ENCODE results near the gene SIM1. TPM values are rescaled to one million over a fixed set of nuclear protein-coding genes. Genes with fewer than 3 reads are reported as not detected.

The SIM1 gene
- total RNA-seq, 1 donor from 2014 or later, result not detected

DNA sequence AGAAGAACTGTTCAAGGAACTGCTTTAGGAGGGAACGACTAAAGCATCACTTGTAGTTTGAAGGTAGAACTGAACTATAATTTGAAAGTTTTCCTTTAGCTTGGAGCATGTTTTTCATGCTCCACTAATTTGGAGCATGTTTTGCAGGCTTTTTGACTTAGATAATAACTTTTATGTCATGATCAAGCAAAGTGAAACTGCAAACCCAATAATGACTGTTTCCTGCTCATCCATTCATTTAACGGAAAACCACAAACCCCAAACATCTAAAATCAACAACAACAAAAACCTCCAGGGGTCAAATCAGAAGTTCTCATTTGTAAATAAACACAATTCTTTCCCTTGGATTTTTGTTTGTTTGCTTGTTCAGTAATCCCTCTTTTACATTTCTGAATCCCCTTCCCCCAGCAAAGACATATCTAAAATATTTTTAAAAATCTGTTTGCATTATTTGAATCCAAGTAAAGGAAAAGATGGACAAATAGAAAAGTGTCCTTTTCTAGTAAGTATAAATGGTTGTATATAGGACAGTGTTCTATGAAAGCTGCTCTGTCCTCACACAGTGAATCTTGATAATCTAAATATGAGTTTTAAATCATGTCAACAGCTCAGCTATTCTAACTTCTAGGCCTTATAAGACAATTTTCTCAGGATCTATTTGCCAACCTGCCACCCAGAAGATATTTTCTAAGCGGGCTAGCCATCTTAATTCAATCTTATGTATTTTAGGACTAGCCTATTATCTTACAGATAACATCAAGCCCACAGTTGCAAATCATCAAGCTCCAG, 2.6 kb downstream of the SIM1 start:
- TF ChIP-seq, protein P1, sequence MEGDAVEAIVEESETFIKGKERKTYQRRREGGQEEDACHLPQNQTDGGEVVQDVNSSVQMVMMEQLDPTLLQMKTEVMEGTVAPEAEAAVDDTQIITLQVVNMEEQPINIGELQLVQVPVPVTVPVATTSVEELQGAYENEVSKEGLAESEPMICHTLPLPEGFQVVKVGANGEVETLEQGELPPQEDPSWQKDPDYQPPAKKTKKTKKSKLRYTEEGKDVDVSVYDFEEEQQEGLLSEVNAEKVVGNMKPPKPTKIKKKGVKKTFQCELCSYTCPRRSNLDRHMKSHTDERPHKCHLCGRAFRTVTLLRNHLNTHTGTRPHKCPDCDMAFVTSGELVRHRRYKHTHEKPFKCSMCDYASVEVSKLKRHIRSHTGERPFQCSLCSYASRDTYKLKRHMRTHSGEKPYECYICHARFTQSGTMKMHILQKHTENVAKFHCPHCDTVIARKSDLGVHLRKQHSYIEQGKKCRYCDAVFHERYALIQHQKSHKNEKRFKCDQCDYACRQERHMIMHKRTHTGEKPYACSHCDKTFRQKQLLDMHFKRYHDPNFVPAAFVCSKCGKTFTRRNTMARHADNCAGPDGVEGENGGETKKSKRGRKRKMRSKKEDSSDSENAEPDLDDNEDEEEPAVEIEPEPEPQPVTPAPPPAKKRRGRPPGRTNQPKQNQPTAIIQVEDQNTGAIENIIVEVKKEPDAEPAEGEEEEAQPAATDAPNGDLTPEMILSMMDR (IDR thresholded peaks at IDR 0.05), result no peak
- intact Hi-C loops (cut with DNase I), result loop anchor here (5.0 to 10.0 kb wide), 3 partner anchors 45 to 1630 kb away; partner anchors contain the start of gene POU3F2
- Histone ChIP-seq H3K4me1 (peaks cover 0 to 8% of the 10 kb centered on the region in 2 donors), H3K36me3 (no peaks in the 10 kb centered on the region), H3K27ac (no peak overlapping the region), H3K9me3 (no peaks in the 10 kb centered on the region), H3K27me3 (peaks cover 80% of the 10 kb centered on the region), H3K4me3 (no peak overlapping the region)
- no peak for DNase-seq (ENCODE audit: low spot score in 2 of 2)

DNA sequence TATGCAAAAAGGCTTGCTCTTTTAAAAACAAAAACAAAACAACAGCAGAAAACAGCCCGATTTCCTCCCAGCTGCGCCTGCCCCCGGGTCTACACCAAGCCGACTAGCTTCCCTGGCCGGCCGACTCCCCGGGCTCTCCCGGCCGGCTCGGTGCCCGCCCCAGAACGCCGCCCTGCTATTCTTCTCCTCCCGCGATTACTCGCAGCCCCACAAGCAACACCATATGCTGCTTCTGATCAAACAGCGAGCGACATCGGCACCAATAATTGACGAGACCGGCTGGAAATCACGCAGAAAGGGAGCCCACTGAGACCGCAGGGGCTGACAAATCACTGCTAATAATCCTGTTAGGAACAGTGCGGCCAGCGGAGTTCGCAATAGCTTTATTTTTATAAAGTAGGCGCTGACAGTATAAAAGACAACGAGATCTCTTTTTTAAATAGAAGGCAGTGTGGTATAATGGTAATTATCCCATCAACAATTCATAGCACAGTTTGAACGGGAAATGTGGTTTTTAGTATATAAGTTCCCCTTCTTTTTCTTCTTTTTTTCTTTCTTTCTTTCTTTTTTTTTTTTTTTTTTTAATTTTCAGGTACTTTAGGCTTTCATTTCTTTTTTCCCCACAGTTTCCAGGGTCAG, 3.3 kb downstream of the SIM1 start:
- Histone ChIP-seq H3K4me1 (peaks cover 0 to 8% of the 10 kb centered on the region in 2 donors), H3K36me3 (no peaks in the 10 kb centered on the region), H3K4me3 (no peak overlapping the region), H3K27me3 (peaks cover 79% of the 10 kb centered on the region), H3K27ac (no peak overlapping the region), H3K9me3 (no peaks in the 10 kb centered on the region)
- DNase-seq (ENCODE audit: low spot score in 2 of 2), result no peak
- TF ChIP-seq, protein P1 (IDR thresholded peaks at IDR 0.05), result no peak
- intact Hi-C loops (cut with DNase I), result loop anchor here (5.0 to 10.0 kb wide), 3 partner anchors 46 to 1629 kb away; partner anchors contain the start of gene POU3F2

DNA sequence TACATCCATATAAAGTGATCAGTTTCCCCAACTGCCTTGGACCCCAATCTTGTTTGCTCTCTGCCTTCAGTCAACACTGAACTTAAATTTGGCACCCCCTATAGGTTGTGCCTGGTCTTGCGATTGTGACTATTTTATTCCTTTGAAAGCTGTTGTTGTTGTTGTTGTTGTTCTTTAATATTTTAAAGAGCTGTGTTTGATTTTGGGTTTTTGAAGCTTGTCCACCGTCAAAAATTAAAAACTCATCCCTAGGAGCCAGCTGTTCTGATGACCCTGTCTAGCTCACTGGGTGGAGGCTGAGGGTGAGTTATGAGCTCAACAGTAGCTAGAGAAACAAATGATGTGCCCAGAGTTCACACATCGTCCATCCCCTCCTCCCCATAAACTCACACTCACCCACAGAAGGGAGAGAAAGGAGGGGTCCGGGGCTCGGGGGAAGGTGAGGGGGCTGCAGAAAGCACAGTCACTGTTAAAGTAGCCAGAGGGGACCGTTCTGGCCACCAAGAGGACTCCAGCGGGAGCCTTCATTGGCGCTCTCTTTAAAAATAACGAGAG, 4.0 kb downstream of the SIM1 start:
- no peaks in the 10 kb centered on the region for H3K9me3 ChIP-seq
- TF ChIP-seq, protein P1 (IDR thresholded peaks at IDR 0.05), result no peak
- intact Hi-C loops (cut with DNase I), result loop anchor here (5.0 to 10.0 kb wide), 3 partner anchors 47 to 1628 kb away; partner anchors contain the start of gene POU3F2
- DNase-seq (ENCODE audit: low spot score in 2 of 2), result no peak
- H3K4me3 ChIP-seq, result no peak overlapping the region
- H3K36me3 ChIP-seq, result no peaks in the 10 kb centered on the region
- H3K27me3 ChIP-seq, result peaks cover 82% of the 10 kb centered on the region
- no peak overlapping the region for H3K27ac ChIP-seq
- H3K4me1 ChIP-seq, result peaks cover 0 to 8% of the 10 kb centered on the region in 2 donors

DNA sequence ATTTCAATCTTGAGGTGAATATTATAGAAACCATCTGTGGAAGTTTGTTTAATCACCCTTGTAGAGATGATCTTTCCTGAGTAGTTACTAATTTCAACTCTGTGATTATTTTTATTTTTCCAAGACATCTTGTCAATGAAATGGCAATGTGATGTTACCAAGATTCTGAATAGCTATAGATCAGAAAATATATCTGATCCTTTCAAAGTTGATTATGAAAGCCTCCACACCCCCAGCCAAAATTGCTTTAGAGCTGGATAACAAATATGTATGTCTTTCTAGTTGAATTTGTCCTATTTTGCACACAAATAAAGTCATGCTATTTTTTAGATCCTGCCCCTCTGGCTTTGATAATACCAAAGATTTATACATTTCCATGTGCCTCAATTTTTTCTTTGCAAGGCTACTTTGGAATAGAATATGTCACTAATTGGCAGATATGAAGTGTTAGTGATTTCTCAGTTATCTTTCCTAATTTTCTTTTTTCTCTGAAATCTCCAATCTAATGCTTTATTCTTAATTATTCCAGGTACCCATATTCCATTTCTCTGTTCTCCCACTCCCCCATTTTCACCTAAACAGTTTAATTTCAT, 5.0 kb downstream of the SIM1 start:
- Histone ChIP-seq H3K9me3 (no peaks in the 10 kb centered on the region), H3K4me1 (peaks cover 0 to 4% of the 10 kb centered on the region in 2 donors), H3K27ac (no peak overlapping the region), H3K27me3 (peaks cover 87% of the 10 kb centered on the region), H3K4me3 (no peak overlapping the region), H3K36me3 (no peaks in the 10 kb centered on the region)
- TF ChIP-seq, protein P1 (IDR thresholded peaks at IDR 0.05), result no peak
- intact Hi-C loops (cut with DNase I), result loop anchor here (5.0 to 10.0 kb wide), 3 partner anchors 48 to 1627 kb away; partner anchors contain the start of gene POU3F2
- no peak for DNase-seq (ENCODE audit: low spot score in 2 of 2)

DNA sequence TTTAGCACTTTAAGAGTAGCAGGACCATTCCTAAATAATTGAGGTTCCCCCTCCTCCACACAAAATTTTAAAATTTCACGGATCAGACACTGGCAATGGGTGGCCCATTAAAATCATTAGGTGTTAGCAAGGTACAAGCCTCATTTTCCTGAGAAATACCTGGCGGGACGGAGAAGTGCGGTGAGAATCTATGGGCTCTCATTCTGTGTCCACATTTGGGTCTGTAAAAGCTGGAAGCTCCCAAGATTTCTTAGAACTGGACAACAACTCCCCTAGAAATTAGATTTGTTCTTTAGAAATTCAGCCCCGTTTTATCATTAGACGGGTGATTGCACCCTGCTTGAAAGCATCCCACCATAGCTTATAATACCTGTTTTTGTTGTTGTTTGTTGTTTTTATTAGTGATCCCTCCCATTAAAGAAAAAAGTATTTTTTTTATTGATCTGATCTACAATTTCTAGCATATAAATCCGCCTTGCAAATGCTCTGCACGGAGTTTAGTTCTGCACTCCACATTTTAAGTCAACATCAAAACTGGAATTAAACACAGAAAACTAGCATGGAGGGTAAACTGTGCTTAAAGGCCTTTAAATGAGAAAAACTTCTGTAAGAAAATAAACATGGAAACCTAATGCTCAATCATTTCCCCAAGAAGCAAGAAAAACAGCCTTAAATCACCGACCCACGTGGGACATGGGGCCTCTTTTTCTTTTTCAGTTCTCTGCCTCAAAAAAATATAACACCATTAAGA, 5.7 kb downstream of the SIM1 start:
- no peak for DNase-seq (ENCODE audit: low spot score in 2 of 2)
- intact Hi-C loops (cut with DNase I), result no loop called here
- peaks cover 0 to 4% of the 10 kb centered on the region in 2 donors for H3K4me1 ChIP-seq

More for the DNA sequence above, 5.7 kb downstream of the SIM1 start:
- Histone ChIP-seq H3K27me3 (peaks cover 85% of the 10 kb centered on the region), H3K9me3 (no peaks in the 10 kb centered on the region), H3K27ac (no peak overlapping the region), H3K36me3 (no peaks in the 10 kb centered on the region), H3K4me3 (no peak overlapping the region)
- TF ChIP-seq, protein P1 (IDR thresholded peaks at IDR 0.05), result no peak
